NT2/D1 (cell line): ENCODE results near the gene PRKN.

Source experiments
- SUZ12 ChIP-seq: IDR thresholded peaks from 2 replicates; pipeline ENCODE4 v1.6.1; 2011; ENCODE audit not compliant: insufficient read length, insufficient read depth; ENCODE audit errors: extremely low read depth
- ZNF274 ChIP-seq: IDR thresholded peaks from 2 replicates; pipeline ENCODE4 v1.6.1; 2011; ENCODE audit warnings: mild to moderate bottlenecking, low read depth, low read length

- TF ChIP-seq ZNF274 (no peak), SUZ12 (no peak)
Observed at GRCh38 chr6:162050579-162050978, 677.0 kb downstream of the PRKN start.
